Hepatocyte (in vitro differentiated cells): ENCODE results near the gene TRIM72. TPM values are rescaled to one million over a fixed set of nuclear protein-coding genes. Genes with fewer than 3 reads are reported as not detected.

ENCODE experiments used
- DNase-seq: peaks from one replicate; pipeline ENCODE4 v3.0.0-alpha.2; 2016; ENCODE audit warnings: low spot score
- H2AFZ ChIP-seq: fragments of 200-600 bp; sonication (generic); 2 replicates; pipeline ENCODE4 v1.6.0; 2016; ENCODE audit warnings: antibody characterized with exemption, mild to moderate bottlenecking
- H3K27ac ChIP-seq: fragments of 200-600 bp; sonication (generic); 2 replicates; pipeline ENCODE4 v1.5.1; 2016; ENCODE audit warnings: mild to moderate bottlenecking
- H3K27me3 ChIP-seq: fragments of 200-600 bp; sonication (generic); 2 replicates; pipeline ENCODE4 v1.6.1; 2016
- H3K36me3 ChIP-seq: fragments of 200-600 bp; sonication (generic); replicated peaks from 2 replicates; pipeline ENCODE4 v1.5.1; 2016; ENCODE audit warnings: low read depth; ENCODE audit not compliant: insufficient read depth
- H3K4me1 ChIP-seq: fragments of 200-600 bp; sonication (generic); 2 replicates; pipeline ENCODE4 v1.5.1; 2016; ENCODE audit warnings: mild to moderate bottlenecking, moderate library complexity; ENCODE audit not compliant: insufficient read depth
- H3K4me2 ChIP-seq: fragments of 200-600 bp; sonication (generic); 2 replicates; pipeline ENCODE4 v1.6.0; 2016
- H3K4me3 ChIP-seq: fragments of 200-600 bp; sonication (generic); 2 replicates; pipeline ENCODE4 v1.5.1; 2016; ENCODE audit warnings: mild to moderate bottlenecking
- H3K79me2 ChIP-seq: fragments of 200-600 bp; sonication (generic); 2 replicates; pipeline ENCODE4 v1.6.0; 2017; ENCODE audit warnings: mild to moderate bottlenecking
- H3K9me2 ChIP-seq: fragments of 200-600 bp; sonication (generic); replicated peaks from 2 replicates; pipeline ENCODE4 v1.6.0; 2017; ENCODE audit warnings: mild to moderate bottlenecking; ENCODE audit not compliant: insufficient read depth
- H3K9me3 ChIP-seq: fragments of 200-600 bp; sonication (generic); 2 replicates; pipeline ENCODE4 v1.5.1; 2016; ENCODE audit warnings: low read depth, mild to moderate bottlenecking
- H4K20me1 ChIP-seq: fragments of 200-600 bp; sonication (generic); 2 replicates; pipeline ENCODE4 v1.6.0; 2016; ENCODE audit warnings: mild to moderate bottlenecking; ENCODE audit not compliant: insufficient read depth, poor library complexity, severe bottlenecking
- CTCF ChIP-seq: fragments of 200-600 bp; sonication (generic); IDR thresholded peaks from 2 replicates; pipeline ENCODE4 v1.5.1; 2016; ENCODE audit warnings: antibody characterized with exemption, mild to moderate bottlenecking; ENCODE audit not compliant: poor library complexity
- EZH2 ChIP-seq: fragments of 200-600 bp; sonication (generic); IDR thresholded peaks from 2 replicates; pipeline ENCODE4 v1.6.1; 2016; ENCODE audit warnings: antibody characterized with exemption, mild to moderate bottlenecking, borderline replicate concordance
- EZH2phosphoT487 ChIP-seq: fragments of 200-600 bp; sonication (generic); IDR thresholded peaks from one replicate; pipeline ENCODE4 v1.6.1; 2018; ENCODE audit warnings: antibody characterized with exemption, mild to moderate bottlenecking, low read depth, moderate library complexity; ENCODE audit not compliant: unreplicated experiment, severe bottlenecking
- WGBS: methylation state at CpG from one replicate; pipeline ENCODE4 v1.1.6; 2016; ENCODE audit warnings: low lambda C conversion rate; ENCODE audit errors: missing lambda C conversion rate; 5-methylcytosine and 5-hydroxymethylcytosine counted together
- polyA plus RNA-seq: library from polyadenylated mRNA; unstranded; fragments of >200 nt; fragmentation: Nextera tagmentation; extraction: Ambion mirVana; gene quantifications from 2 replicates; pipeline ENCODE4 v1.2.1, GENCODE V29; 2016
- total RNA-seq: library from RNA; depleted of rRNA; stranded (reverse); fragments of >200 nt; gene quantifications from 2 replicates; pipeline ENCODE4 v1.2.3, GENCODE V29; 2014

Gene TRIM72
- total and polyA plus RNA-seq, 2 experiments from 2014 or later = not detected

- peaks cover 4% of the 10 kb centered on the region for H3K36me3 ChIP-seq
These were observed 29.0 kb upstream of the TRIM72 start for GRCh38 chr16:31184888-31185287.

GRCh38 chr16:31185339-31185738, 28.6 kb upstream of the TRIM72 start:
- Histone ChIP-seq H4K20me1 (peaks cover 97% of the 10 kb centered on the region), H2AFZ (no peak overlapping the region), H3K36me3 (peaks cover 5% of the 10 kb centered on the region), H3K9me2 (no peaks in the 10 kb centered on the region), H3K4me3 (no peak overlapping the region), H3K9me3 (no peaks in the 10 kb centered on the region), H3K27ac (no peak overlapping the region), H3K4me2 (no peak overlapping the region), H3K27me3 (no peaks in the 10 kb centered on the region), H3K79me2 (peaks cover 96% of the 10 kb centered on the region), H3K4me1 (peaks cover 18% of the 10 kb centered on the region)
- DNase-seq = no peak
- no peak for TF ChIP-seq EZH2phosphoT487
- 78% methylated on average over 5 of the region's 5 CpGs for WGBS

More at GRCh38 chr16:31184888-31185287, 29.0 kb upstream of the TRIM72 start:
- Histone ChIP-seq H3K79me2 (peaks cover 95% of the 10 kb centered on the region), H3K4me1 (peaks cover 18% of the 10 kb centered on the region), H3K27me3 (no peaks in the 10 kb centered on the region), H3K9me2 (no peaks in the 10 kb centered on the region), H2AFZ (no peak overlapping the region), H3K9me3 (no peaks in the 10 kb centered on the region), H3K4me3 (no peak overlapping the region), H3K27ac (no peak overlapping the region), H4K20me1 (peaks cover 92% of the 10 kb centered on the region), H3K4me2 (no peak overlapping the region)
- 96% methylated on average over 11 of the region's 14 CpGs for WGBS
- TF ChIP-seq CTCF (no peak), EZH2phosphoT487 (no peak), EZH2 (no peak)
- no peak for DNase-seq

- Histone ChIP-seq H3K9me2 (no peaks in the 10 kb centered on the region), H3K79me2 (peaks cover 94% of the 10 kb centered on the region), H3K4me3 (no peak overlapping the region), H3K36me3 (peaks cover 8% of the 10 kb centered on the region), H4K20me1 (peaks cover 96% of the 10 kb centered on the region), H3K27ac (no peak overlapping the region), H3K4me1 (peaks cover 18% of the 10 kb centered on the region), H3K9me3 (no peaks in the 10 kb centered on the region), H2AFZ (no peak overlapping the region), H3K4me2 (no peak overlapping the region), H3K27me3 (no peaks in the 10 kb centered on the region)
- no peak for DNase-seq
- WGBS = 88% methylated on average over 7 of the region's 7 CpGs
- TF ChIP-seq CTCF = no peak
- no peak for TF ChIP-seq EZH2phosphoT487
These were observed 27.7 kb upstream of the TRIM72 start for GRCh38 chr16:31186176-31186575.

- Histone ChIP-seq H3K4me3 (no peak overlapping the region), H3K9me2 (no peaks in the 10 kb centered on the region), H3K4me1 (peaks cover 11% of the 10 kb centered on the region), H3K36me3 (peaks cover 8% of the 10 kb centered on the region), H4K20me1 (peaks cover 96% of the 10 kb centered on the region), H3K9me3 (no peaks in the 10 kb centered on the region), H2AFZ (no peak overlapping the region), H3K27me3 (no peaks in the 10 kb centered on the region), H3K4me2 (no peak overlapping the region), H3K27ac (no peak overlapping the region), H3K79me2 (peaks cover 85% of the 10 kb centered on the region)
- 96% methylated on average over 10 of the region's 10 CpGs for WGBS
- DNase-seq = no peak
- no peak for TF ChIP-seq CTCF
- TF ChIP-seq EZH2 = no peak
- no peak for TF ChIP-seq EZH2phosphoT487
These were observed 26.8 kb upstream of the TRIM72 start for GRCh38 chr16:31186930-31187807.
